GM20000 (cell line): ENCODE measurements around the gene KLHL26.

Source experiments
- DNase-seq: peaks from one replicate; pipeline ENCODE4 v3.0.0; 2012; ENCODE audit warnings: low spot score
- CTCF ChIP-seq: IDR thresholded peaks from 2 replicates; pipeline ENCODE4 v1.5.1; 2012; ENCODE audit warnings: mild to moderate bottlenecking, control low read depth; ENCODE audit errors: extremely low read depth, missing control alignments

Gene KLHL26

GRCh38 chr19:18718846-18719458 lies 82.1 kb downstream of the KLHL26 start:
- no peak for DNase-seq
- TF ChIP-seq CTCF, result no peak

GRCh38 chr19:18719541-18719940 lies 82.7 kb downstream of the KLHL26 start:
- no peak for DNase-seq

More at GRCh38 chr19:18719541-18719940, 82.7 kb downstream of the KLHL26 start:
- no peak for TF ChIP-seq CTCF
